NCI-H82 treated with DMSO at 0.1 percent for 48 hours (cell line): Measurements from ENCODE around the gene WARS2.
A peak's percentile ranks its signal among the peaks of the same experiment; 100 is the strongest.
"Not testable (repeated sequence)": the region's sequence is repeated elsewhere in the genome, so short reads cannot be mapped to it uniquely, and the experiment has no call there.

Experiments used
- DNase-seq: peaks from one replicate; lab custom pipeline; 2025; ENCODE audit not compliant: unreplicated experiment; lab: John Stamatoyannopoulos, UW

Gene WARS2

DNA sequence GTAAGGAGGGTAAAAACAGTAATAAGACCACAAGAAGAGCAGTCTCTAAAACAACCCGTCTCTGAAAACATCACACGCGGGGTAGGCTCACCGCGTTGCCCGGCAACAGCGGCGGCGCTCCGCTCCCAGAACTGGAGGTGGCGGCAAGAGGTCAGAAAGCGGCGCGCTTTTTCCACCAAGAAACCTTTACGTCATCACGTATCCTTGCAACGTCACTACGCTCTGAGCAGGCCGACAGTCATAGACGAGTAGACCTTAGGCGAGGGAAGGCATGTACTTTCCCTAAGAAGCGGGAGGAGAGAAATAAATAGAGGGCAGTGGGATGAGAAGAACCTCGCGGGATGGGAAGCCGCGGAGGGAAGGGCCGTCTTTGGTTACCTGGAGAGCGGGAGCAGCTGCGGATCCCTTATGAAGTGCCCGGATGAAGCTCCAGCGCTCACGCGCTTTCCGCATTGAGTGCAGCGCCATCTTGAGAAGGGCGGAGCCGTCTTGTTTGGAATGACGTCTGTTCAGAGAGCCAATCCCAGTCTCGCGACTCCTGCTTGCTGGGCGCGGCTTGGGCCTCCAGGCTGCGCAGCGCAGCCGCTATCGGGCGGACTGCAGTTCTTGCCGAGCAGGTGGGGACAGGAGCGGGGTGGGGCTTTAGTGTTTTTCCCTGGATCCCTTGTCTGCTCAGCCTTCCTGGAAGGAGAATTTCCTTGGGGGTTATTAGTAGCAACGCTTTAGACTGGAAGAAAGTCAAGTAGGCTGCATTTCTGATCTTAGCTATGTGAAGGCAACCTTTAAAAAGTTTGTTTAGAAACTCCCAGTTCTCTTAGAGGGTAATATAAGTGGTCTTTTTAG, at the start of gene WARS2:
WARS2 (minus strand) TSS at position 477 of the 843 bp plus-strand sequence; CDS start at position 468, 9 bp downstream.
- DNase-seq, result peak; percentile 98

DNA sequence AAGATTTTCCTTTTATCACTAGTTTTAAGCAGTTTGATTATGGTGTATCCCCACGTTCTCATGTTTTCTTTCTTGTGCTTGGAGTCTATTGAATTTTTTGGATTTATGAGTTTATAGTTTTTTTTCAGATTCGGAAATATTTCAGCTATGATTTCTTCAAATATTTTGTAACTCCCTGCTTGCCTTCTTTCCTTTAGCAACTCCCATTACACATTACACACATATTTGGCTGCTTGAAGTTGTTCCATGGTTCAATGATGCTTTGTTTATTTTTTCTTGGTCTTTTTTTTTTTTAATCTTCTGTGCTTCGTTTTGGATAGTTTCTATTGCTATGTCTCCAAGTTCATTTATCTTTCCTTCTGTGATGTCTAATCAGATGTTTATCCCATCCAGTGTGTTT, 48.5 kb upstream of the WARS2 start:
- no peak for DNase-seq

DNA sequence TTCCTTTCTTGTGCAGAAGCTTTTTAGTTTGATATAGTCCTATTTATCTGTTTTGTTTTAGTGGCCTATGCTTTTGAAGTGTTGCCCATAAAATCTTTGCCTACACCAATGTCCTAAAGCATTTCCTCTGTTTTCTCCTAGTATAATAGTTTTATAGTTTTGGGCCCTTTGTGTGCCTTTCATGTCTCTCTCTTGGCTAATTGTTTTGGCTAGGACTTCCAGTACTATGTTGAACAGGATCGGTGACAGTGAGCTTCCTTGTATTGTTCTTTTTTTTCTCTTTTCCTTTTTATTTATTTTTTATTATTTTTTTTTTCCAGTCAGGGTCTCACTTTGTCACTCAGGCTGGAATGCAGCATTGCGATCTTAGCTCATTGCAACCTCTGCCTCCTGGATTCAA, 47.0 kb upstream of the WARS2 start:
- DNase-seq, result no peak

DNA sequence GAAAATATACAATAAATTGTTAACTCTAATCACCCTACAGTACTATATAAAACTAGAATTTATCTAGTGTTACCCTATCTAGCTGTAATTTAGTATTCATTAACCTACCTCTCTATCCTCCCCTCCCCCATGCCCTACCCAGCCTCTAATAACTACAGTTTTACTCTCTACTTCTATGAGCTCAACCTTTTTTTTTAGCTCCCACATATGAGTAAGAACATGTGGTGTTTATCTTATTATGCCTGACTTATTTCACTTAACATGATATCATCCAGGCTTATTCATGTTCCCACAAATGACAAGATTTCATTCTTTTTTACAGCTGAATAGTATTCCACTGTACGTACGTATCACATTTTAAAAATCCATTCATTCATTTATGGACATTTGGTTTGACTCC, 46.0 kb upstream of the WARS2 start:
- no peak for DNase-seq

DNA sequence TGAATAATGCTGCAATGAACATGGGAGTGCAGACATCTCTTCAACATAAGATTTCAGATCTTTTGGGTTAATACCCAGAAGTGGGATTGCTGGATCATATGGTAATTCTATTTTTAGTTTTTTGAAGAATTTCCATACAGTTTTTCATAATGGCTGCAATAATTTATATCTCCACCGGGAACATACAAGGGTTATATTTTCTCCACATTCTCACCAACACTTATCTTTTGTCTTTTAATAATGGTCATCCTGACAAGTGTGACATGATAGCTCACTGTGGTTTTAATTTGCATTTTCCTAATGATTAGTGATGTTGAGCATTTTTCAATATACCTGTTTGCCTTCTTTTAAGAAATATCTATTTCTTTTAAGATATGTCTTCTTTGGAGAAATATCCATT, 44.5 kb upstream of the WARS2 start:
- no peak for DNase-seq

DNA sequence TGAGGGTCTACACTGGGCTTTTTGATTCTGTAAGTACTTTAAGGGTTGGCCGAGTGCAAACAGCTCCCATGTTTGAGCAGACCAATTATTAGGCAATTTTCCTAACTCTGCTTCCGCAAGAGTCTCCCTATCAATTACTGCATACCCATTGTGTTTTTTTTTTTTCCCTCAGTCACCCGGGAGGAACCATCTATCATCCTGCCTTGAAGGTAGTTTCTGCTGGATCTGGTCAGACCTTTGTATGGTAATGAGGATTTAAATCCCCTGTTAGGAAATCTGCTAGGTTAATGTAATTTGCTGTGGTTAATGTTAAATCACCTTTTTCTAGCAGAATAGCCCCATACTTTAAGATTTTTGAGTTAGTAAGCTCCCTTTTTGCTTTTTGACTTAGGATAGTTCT, 40.8 kb upstream of the WARS2 start:
- no peak for DNase-seq

DNA sequence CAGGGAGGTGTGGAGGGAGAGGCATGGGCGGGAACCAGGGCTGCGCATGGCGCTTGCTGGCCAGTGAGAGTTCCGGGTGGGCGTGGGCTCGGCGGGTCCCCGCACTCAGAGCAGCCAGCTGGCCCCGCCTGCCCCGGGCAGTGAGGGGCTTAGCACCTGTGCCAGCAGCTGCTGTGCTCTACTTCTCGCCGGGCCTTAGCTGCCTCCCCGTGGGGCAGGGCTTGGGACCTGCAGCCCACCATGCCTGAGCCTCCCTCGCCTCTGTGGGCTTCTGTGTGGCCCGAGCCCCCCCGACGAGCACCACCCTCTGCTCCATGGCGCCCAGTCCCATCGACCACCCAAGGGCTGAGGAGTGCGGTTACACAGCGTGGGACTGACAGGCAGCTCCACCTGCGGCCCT, 38.6 kb upstream of the WARS2 start:
- DNase-seq, result no peak

DNA sequence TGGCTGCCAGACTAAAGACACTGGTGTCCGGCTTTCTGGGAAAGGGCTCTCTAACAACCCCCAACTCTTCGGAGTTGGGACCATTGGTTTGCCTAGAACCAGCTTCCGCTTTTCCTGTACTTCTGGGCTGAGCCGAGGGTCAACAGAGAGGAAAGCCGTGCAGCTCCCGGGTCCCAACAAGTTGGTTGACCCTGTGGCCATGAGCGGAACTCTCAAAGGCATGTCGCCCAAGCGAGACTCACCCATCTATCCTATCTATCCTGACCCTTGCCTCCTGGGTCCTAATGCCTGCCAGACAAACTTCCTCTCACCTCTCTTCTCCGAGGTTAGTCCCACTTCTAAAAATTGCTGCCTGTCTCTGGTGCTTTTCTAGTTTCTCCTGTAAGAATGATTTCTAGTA, 32.5 kb upstream of the WARS2 start:
- not testable (repeated sequence) for DNase-seq

DNA sequence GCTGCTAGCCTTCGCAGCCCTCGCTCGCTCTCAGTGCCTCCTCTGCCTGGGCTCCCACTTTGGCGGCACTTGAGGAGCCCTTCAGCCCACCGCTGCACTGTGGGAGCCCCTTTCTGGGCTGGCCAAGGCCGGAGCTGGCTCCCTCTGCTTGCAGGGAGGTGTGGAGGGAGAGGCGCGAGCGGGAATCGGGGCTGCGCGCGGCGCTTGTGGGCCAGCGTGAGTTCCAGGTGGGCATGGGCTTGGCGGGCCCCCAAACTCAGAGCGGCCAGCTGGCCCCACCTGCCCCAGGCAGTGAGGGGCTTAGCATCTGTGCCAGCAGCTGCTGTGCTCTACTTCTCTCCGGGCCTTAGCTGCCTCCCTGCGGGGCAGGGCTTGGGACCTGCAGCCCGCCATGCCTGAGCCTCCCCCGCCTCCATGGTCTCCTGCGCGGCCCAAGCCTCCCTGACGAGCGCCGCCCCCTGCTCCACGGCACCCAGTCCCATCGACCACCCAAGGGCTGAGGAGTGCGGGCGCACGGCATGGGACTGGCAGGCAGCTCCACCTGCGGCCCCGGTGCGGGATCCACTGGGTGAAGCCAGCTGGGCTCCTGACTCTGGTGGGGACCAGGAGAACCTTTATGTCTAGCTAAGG, 31.0 kb upstream of the WARS2 start:
- DNase-seq, result not testable (repeated sequence)

DNA sequence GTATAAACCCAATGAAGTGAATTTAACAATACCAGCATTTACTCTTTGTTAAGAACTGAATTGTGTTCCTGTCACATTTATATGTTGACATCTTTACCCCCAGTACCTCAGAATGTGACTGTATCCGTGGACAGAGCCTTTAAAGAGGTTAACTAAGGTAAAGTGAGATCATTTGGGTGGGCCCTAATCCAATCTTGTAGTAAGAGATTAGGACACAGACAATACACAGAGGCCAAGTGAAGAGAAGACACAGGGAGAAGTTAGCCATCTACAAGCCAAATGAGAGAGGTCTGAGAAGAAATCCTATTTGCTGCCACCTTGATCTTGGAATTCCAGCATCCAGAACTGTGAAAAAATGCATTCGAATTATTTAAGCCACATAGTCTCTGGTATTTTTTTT, 22.9 kb upstream of the WARS2 start:
- DNase-seq, result peak; percentile 80

DNA sequence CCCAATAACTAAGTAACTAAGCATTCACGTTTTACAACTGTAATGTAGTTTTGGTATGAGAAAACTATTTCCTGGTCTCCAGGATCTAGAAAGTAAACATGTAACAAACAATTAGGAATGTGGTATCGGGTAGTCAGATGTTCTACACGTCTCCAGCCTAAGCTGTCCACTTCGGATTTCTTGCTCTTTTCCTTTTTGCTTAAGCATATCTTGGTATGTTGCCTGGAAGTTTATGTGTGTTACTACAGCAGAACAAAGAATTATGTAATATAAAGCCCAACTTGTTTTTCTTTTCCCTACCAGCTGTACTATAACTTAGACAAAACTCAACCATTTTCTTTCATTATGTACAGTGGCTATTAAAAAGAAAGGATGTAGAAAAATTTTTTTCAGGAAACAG, 20.4 kb upstream of the WARS2 start:
- no peak for DNase-seq

DNA sequence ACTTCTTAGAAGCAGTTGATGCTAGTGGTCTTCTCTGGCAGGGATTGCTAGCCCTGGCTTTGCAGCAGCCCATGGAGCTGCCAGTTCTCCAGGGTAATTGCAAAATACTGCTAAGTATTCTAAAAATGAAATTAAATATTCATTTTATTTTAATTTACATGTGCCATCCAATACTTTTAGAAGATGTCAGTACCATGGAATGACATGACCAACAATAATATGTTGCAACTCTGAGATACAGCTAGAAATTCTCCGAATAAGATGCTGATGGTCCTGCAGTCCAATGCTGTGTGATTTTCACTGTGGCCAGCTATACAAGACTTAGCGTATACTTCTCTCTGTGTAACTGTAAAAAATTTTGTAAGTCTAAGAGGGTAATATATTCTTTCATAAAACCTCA, 20.0 kb upstream of the WARS2 start:
- DNase-seq, result no peak

DNA sequence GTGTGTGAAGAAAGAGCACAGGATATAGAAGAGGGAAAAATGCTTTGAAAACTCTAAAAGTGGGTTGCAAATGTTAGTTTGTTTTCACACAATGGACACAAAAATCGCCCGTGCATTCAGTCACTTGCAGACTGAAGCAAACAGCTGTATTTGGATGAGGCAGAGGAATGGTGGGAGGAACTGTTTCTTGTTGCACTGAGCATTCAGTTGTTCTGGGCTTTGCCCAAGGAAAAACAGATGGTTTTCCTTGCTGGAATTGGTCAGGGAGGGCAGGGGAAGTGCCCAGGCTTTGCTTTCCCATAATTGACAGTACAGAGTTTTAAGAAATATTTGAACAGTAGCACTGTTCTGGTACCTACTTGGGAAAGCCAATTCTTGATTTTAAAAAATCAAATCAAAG, 19.5 kb upstream of the WARS2 start:
- DNase-seq, result no peak

DNA sequence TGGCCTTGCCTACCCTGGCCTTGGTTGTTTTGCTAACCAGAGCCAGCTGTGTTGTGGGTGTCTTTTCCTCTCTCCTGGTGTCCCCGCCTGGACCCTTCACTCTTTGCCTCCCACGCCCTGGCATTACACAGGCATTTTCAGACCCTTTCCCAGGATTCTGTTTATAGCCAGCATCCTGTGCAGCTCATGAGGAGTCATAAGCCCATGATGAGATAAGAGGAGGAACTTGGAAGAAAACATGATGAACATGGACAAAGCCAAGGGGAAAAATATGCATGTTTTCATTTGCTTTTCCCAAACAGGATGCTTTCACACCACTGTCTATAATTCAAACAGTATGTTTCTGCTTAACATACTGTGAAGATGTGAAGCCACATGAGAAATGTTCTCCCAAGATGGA, 18.7 kb upstream of the WARS2 start:
- DNase-seq, result no peak

DNA sequence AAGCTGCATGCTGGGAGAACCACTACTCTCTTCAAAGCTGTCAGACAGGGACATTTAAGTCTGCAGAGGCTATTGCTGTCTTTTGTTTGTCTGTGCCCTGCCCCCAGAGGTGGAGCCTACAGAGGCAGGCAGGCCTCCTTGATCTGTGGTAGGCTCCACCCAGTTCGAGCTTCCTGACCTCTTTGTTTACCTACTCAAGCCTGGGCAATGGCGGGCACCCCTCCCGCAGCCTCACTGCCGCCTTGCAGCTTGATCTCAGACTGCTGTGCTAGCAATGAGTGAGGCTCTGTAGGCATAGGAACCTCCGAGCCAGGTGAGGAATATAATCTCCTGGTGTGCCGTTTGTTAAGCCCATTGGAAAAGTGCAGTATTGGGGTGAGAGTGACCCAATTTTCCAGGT, 16.3 kb upstream of the WARS2 start:
- not testable (repeated sequence) for DNase-seq

DNA sequence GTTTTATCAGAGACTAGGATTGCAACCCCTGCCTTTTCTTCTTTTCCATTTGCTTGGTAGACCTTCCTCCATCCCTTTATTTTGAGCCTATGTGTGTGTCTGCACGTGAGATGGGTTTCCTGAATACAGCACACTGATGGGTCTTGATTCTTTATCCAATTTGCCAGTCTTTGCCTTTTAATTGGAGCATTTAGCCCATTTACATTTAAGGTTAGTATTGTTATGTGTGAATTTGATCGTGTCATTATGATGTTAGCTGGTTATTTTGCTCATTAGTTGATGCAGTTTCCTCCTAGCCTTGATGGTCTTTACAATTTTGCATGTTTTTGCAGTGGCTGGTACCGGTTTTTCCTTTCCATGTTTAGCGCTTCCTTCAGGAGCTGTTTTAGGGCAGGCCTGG, 14.6 kb upstream of the WARS2 start:
- DNase-seq, result not testable (repeated sequence)

DNA sequence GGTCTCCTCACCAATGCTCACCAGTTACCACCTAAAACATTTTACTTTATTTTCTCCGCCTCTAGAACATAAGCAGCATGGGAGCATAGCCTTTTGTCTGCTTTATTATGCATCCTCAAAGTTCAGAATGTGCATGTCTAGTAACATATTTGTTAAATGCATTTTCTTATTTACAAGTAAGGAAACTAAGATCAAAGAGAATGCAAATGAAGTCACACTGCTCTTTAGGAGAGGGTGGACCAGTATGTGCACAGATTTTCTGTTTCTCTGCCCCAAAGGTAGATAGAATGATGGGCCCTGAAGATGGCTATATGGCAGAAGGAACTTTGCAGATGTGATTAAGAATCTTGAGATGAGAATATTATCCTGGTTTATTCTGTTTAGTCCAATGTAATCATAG, 9.7 kb upstream of the WARS2 start:
- DNase-seq, result no peak

DNA sequence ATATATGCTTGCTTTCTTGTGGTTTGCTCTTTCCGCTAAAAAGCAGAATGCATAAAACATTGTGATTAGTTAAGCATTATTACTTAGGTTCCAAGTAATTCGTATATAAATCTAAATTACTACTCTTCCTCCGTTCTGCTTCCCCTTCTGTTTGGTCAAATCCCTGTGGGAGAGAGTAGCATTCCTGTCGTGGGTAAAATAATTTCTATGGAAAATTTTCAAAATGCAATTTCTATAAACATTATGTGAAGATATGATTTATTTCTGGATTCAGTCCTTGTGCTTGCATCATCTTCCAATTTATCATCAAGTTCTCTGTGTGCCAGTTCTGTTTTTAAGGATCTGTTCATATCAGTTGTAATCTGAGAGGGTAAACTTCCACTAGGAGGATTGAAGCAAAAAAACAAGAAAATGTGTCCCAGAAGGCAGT, 7.2 kb upstream of the WARS2 start:
- DNase-seq, result no peak

DNA sequence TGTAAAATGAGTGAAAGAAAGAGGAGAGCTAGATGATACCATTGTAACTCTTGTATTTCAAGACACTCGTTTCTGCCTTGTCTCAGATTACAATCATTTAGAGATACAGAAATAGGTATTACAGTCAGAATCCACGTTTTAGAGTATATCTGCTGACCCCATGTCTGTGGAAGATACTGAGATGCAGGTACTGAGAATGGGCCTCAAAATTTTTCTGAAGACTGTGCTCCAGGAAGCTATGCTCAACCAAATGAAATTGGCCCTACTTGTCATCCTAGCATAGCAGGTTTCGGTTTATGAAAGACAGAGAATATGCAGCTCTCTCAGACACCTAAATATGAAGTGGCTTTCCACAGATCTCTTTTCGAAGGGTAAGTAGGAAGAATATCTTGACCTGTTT, 6.0 kb upstream of the WARS2 start:
- DNase-seq, result no peak

DNA sequence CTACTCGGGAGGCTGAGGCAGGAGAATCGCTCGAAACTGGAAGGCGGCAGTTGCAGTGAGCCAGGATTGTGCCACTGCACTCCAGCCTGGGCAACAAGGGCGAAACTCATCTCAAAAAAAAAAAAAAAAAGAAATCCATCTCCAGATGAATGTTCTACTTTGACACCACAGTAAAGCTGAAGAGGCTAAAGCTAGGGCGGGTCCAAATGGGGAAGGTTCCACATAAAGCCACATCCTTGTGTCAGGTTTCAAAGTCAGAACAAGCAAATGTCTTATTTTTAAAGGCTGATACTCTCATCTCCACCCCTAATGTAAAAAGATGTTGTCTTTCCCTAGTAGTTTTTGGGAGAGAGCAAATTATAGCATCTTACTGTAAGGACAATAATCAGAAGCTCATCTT, 4.4 kb upstream of the WARS2 start:
- DNase-seq, result no peak

DNA sequence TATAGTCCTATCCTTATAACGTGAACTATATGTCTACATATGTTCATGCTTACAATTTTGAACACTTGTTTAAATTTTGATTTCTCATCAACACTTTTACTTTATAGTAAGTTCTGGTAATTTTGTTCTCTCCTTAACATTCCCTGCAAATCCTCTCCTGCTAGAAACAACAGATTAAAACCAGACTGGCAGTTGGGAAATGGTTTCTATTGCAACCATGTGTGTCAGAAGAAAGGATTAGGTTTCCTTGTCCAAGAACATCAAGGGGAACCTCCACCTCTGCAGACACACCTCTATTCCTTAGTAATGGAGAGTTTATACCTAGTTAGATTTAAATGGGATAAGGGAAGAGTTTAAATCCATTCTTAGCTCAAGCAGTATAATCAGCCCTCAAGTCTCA, 3.3 kb upstream of the WARS2 start:
- DNase-seq, result peak; percentile 78

DNA sequence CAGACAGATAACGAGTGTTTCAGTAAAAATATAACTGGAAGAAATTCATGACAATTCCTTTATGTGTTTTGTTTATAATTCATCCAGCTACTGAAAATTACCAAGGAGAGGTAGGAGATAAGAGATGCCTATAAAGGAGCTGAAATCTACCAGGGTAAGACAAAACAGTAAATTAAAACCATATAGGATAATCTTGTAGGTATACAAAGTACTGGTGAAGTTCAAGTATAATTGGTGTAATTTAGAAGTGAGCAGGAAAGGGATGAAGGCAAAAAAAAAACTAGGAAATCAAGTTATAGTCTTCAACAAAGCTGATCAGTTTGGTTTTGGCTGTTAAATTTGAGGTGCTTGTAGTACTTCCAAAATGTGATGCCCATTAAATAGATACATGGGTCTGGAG, 1.2 kb upstream of the WARS2 start:
- no peak for DNase-seq

DNA sequence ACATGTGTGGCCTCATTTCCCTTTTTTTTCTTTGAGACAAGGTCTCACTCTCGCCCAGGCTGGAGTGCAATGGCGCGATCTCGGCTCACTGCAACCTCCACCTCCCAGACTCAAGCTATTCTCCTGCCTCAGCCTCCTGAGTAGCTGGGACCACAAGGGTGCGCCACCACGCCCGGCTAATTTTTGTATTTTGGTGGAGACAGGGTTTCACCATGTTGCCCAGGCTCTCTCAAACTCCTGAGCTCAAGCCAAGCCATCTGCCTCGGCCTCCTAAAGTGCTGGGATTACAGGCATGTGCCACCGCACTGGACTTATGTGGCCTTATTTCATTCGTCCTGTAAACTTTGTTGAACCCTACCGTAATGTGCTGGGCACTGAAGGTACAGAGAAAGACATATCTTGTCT, 569 bp upstream of the WARS2 start:
- peak; percentile 67 for DNase-seq
